Measurements from ENCODE around the gene PRR23E. TPM values are rescaled to one million over a fixed set of nuclear protein-coding genes. Genes with fewer than 3 reads are reported as not detected.
A peak's percentile ranks its signal among the peaks of the same experiment; 100 is the strongest.

The PRR23E gene
- polyA plus RNA-seq, 1 donor from 2014 or later, result not detected

DNA sequence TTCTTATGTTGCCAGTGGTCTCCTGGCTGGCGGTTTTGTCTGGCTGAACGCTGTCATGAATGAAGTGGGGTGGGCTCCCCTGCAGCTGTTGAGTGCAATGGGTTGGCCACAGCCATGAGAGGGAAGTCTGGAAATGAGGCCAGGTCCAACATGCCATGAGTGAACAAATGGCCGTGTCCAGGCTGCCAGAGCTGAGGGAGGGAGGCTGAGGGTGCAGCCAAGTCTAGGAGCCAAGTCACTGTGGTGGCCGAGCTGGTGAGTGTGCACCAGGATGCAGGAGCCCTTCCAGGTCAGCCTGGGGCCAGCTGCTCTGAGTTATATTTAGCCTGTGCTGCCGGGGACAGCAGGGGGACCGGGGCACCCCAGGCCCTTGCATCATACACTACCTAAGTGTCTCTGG, 24.7 kb upstream of the PRR23E start:
- no peak for TF ChIP-seq SMC3 (conservative IDR thresholded peaks at IDR 0.05; ENCODE audit: poor library complexity)
- no peak for TF ChIP-seq EP300 (conservative IDR thresholded peaks at IDR 0.05; ENCODE audit: poor library complexity, severe bottlenecking)
- TF ChIP-seq EZH2 (IDR thresholded peaks at IDR 0.05; ENCODE audit: borderline replicate concordance, insufficient read depth, low read length, poor library complexity, severe bottlenecking), result no peak
- TF ChIP-seq, protein P1, sequence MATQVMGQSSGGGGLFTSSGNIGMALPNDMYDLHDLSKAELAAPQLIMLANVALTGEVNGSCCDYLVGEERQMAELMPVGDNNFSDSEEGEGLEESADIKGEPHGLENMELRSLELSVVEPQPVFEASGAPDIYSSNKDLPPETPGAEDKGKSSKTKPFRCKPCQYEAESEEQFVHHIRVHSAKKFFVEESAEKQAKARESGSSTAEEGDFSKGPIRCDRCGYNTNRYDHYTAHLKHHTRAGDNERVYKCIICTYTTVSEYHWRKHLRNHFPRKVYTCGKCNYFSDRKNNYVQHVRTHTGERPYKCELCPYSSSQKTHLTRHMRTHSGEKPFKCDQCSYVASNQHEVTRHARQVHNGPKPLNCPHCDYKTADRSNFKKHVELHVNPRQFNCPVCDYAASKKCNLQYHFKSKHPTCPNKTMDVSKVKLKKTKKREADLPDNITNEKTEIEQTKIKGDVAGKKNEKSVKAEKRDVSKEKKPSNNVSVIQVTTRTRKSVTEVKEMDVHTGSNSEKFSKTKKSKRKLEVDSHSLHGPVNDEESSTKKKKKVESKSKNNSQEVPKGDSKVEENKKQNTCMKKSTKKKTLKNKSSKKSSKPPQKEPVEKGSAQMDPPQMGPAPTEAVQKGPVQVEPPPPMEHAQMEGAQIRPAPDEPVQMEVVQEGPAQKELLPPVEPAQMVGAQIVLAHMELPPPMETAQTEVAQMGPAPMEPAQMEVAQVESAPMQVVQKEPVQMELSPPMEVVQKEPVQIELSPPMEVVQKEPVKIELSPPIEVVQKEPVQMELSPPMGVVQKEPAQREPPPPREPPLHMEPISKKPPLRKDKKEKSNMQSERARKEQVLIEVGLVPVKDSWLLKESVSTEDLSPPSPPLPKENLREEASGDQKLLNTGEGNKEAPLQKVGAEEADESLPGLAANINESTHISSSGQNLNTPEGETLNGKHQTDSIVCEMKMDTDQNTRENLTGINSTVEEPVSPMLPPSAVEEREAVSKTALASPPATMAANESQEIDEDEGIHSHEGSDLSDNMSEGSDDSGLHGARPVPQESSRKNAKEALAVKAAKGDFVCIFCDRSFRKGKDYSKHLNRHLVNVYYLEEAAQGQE (IDR thresholded peaks at IDR 0.05; ENCODE audit: borderline replicate concordance), result no peak
- no peak for TF ChIP-seq TAF1 (IDR thresholded peaks at IDR 0.05; ENCODE audit: low read depth)
- TF ChIP-seq, protein P2, sequence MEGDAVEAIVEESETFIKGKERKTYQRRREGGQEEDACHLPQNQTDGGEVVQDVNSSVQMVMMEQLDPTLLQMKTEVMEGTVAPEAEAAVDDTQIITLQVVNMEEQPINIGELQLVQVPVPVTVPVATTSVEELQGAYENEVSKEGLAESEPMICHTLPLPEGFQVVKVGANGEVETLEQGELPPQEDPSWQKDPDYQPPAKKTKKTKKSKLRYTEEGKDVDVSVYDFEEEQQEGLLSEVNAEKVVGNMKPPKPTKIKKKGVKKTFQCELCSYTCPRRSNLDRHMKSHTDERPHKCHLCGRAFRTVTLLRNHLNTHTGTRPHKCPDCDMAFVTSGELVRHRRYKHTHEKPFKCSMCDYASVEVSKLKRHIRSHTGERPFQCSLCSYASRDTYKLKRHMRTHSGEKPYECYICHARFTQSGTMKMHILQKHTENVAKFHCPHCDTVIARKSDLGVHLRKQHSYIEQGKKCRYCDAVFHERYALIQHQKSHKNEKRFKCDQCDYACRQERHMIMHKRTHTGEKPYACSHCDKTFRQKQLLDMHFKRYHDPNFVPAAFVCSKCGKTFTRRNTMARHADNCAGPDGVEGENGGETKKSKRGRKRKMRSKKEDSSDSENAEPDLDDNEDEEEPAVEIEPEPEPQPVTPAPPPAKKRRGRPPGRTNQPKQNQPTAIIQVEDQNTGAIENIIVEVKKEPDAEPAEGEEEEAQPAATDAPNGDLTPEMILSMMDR (IDR thresholded peaks at IDR 0.05; ENCODE audit: poor library complexity, severe bottlenecking), result no peak
- TF ChIP-seq MXI1 (conservative IDR thresholded peaks at IDR 0.05; ENCODE audit: poor library complexity, severe bottlenecking), result no peak
- no peak for TF ChIP-seq RAD21 (conservative IDR thresholded peaks at IDR 0.05)
- no peak for TF ChIP-seq POLR2AphosphoS5 (IDR thresholded peaks at IDR 0.05)
- Histone ChIP-seq H3F3A (ENCODE audit: insufficient read depth, low read length, poor library complexity, severe bottlenecking) (no peaks in the 10 kb centered on the region), H3K9me2 (ENCODE audit: insufficient read depth, low read length) (no peaks in the 10 kb centered on the region), H3K36me3 (ENCODE audit: insufficient read depth, low read length) (no peaks in the 10 kb centered on the region), H3K27me3 (ENCODE audit: insufficient read depth, low read depth, low read length) (no peaks in the 10 kb centered on the region), H4K20me1 (ENCODE audit: insufficient read depth) (no peaks in the 10 kb centered on the region), H3K9ac (ENCODE audit: low read length) (no peak overlapping the region), H2AFZ (ENCODE audit: low read depth, low read length) (no peak overlapping the region), H3K4me2 (ENCODE audit: low read length) (no peak overlapping the region), H3K9me3 (ENCODE audit: low read length) (no peaks in the 10 kb centered on the region), H3K79me2 (replicated peaks; ENCODE audit: insufficient read depth, low read length) (no peaks in the 10 kb centered on the region), H3K4me3 (ENCODE audit: low read length) (no peak overlapping the region), H3K27ac (ENCODE audit: low read length) (no peak overlapping the region)

DNA sequence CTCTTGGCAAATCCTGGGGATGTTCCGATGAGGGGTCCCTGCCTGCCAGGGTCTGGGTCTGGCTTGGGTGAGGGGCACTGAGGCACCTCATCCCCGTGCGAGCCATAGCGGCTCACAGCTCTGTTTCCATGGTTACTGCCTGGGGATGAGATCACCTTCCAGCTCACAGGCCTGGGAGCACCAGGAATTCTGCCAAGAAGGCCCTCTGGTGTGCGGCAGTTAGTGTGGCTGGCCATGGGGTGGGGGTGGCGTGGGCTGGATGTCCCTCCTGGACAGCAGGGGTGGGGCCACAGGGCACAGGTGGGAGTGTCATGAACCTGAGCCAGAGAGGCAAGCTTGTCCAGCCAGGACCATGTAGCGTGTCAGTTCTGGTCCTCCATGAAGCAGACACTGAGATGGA, 22.1 kb upstream of the PRR23E start:
- TF ChIP-seq, protein P2 (IDR thresholded peaks at IDR 0.05; ENCODE audit: poor library complexity, severe bottlenecking), result peak; percentile 30
- TF ChIP-seq MXI1 (conservative IDR thresholded peaks at IDR 0.05; ENCODE audit: poor library complexity, severe bottlenecking) (no peak), EP300 (conservative IDR thresholded peaks at IDR 0.05; ENCODE audit: poor library complexity, severe bottlenecking) (no peak), RAD21 (conservative IDR thresholded peaks at IDR 0.05) (peak; percentile 53), POLR2AphosphoS5 (IDR thresholded peaks at IDR 0.05) (peak; percentile 31), SMC3 (conservative IDR thresholded peaks at IDR 0.05; ENCODE audit: poor library complexity) (peak; percentile 45)
- TF ChIP-seq, protein P1 (IDR thresholded peaks at IDR 0.05; ENCODE audit: borderline replicate concordance), result peak; percentile 90
- Histone ChIP-seq H2AFZ (ENCODE audit: low read depth, low read length) (peak overlapping the region; percentile 37), H3K79me2 (replicated peaks; ENCODE audit: insufficient read depth, low read length) (no peaks in the 10 kb centered on the region), H3K27ac (ENCODE audit: low read length) (peak overlapping the region; percentile 68), H3K4me2 (ENCODE audit: low read length) (peak overlapping the region; percentile 26), H3K9me2 (ENCODE audit: insufficient read depth, low read length) (no peaks in the 10 kb centered on the region), H3K9me3 (ENCODE audit: low read length) (no peaks in the 10 kb centered on the region), H3K9ac (ENCODE audit: low read length) (peak overlapping the region; percentile 50), H3F3A (ENCODE audit: insufficient read depth, low read length, poor library complexity, severe bottlenecking) (no peaks in the 10 kb centered on the region), H3K36me3 (ENCODE audit: insufficient read depth, low read length) (no peaks in the 10 kb centered on the region), H4K20me1 (ENCODE audit: insufficient read depth) (no peaks in the 10 kb centered on the region), H3K4me3 (ENCODE audit: low read length) (peak overlapping the region; percentile 38), H3K27me3 (ENCODE audit: insufficient read depth, low read depth, low read length) (no peaks in the 10 kb centered on the region)
